Measurements from ENCODE around the gene ZNF619.
A peak's percentile ranks its signal among the peaks of the same experiment; 100 is the strongest.

The ZNF619 gene

GRCh38 chr3:40494698-40495097 lies 17.8 kb downstream of the ZNF619 start:
- Mint-ChIP-seq H3K9me3 (no peaks in the 10 kb centered on the region), H3K4me3 (no peak overlapping the region), H3K27ac (no peak overlapping the region), H3K36me3 (ENCODE audit: low read depth) (peaks cover 6% of the 10 kb centered on the region), H3K27me3 (no peaks in the 10 kb centered on the region), H3K4me1 (ENCODE audit: low read depth) (no peaks in the 10 kb centered on the region)
- intact Hi-C loops (cut with micrococcal nuclease): no loop called here

GRCh38 chr3:40497288-40497687 lies 20.4 kb downstream of the ZNF619 start:
- Mint-ChIP-seq H3K9me3 (no peaks in the 10 kb centered on the region), H3K4me3 (no peak overlapping the region), H3K36me3 (ENCODE audit: low read depth) (no peaks in the 10 kb centered on the region), H3K27me3 (no peaks in the 10 kb centered on the region), H3K4me1 (ENCODE audit: low read depth) (no peaks in the 10 kb centered on the region), H3K27ac (no peak overlapping the region)
- intact Hi-C loops (cut with micrococcal nuclease): no loop called here

- Mint-ChIP-seq H3K4me1 (ENCODE audit: low read depth) (no peaks in the 10 kb centered on the region), H3K4me3 (no peak overlapping the region), H3K27ac (no peak overlapping the region), H3K27me3 (no peaks in the 10 kb centered on the region), H3K9me3 (no peaks in the 10 kb centered on the region), H3K36me3 (ENCODE audit: low read depth) (no peaks in the 10 kb centered on the region)
- intact Hi-C loops (cut with micrococcal nuclease): no loop called here
Measured at GRCh38 chr3:40499952-40500351, 23.0 kb downstream of the ZNF619 start.

GRCh38 chr3:40502034-40502433 lies 25.1 kb downstream of the ZNF619 start:
- Mint-ChIP-seq H3K4me1 (ENCODE audit: low read depth) (peaks cover 12% of the 10 kb centered on the region), H3K27ac (no peak overlapping the region), H3K9me3 (no peaks in the 10 kb centered on the region), H3K4me3 (no peak overlapping the region), H3K36me3 (ENCODE audit: low read depth) (no peaks in the 10 kb centered on the region), H3K27me3 (peaks cover 11% of the 10 kb centered on the region)
- intact Hi-C loops (cut with micrococcal nuclease): no loop called here

- intact Hi-C loops (cut with micrococcal nuclease): loop anchor here (1.0 kb wide), 1 partner anchor 28 kb away; the partner anchor contains the start of gene ZNF619
- peaks cover 12% of the 10 kb centered on the region for H3K4me1 Mint-ChIP-seq (ENCODE audit: low read depth)
- H3K4me3 Mint-ChIP-seq: no peak overlapping the region
- no peaks in the 10 kb centered on the region for H3K36me3 Mint-ChIP-seq (ENCODE audit: low read depth)
- no peak overlapping the region for H3K27ac Mint-ChIP-seq
- peaks cover 11% of the 10 kb centered on the region for H3K27me3 Mint-ChIP-seq
- H3K9me3 Mint-ChIP-seq: no peaks in the 10 kb centered on the region
Measured at GRCh38 chr3:40504636-40505430, 27.9 kb downstream of the ZNF619 start.

DNA sequence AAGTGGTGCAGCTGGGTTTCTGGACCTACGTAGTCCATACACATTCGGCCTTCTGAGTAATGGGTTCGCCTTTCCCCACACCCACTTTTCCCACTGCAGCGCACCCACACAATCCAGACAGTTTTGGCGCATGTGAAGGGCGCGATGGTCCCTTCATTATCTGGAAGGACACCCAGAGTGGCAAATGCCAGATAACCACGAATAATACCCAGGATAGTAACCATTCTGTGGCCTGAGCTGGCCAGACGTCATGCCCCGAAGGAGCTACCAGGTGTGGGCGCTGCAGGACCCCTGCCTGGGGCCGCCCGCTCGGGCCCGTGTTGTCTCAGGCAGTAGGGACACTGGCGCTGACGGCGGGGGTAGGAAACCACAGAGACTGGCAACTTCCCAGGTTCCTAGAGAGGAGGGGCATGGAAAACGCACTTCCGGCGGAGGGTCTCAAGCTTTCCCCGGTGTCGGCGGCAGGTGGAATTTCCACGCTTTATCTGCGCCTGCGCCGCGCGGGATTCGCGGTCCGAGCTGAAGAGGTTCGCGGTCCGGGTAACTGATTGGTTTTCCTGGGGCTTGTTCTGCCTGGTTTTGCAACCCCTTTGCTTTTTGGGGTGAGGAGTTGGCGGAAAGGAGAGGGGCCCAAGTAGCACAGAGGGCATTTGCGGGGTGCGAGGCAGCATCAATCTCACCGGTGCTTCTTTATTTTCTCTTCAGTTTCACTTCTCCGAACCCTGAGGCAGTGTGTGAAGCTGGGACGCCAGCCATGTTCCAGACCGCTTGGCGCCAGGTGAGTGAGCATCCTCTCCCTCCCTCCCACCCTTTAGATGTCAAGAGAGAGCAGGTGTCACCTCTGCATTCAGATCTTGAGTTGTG lies 28.9 kb downstream of the ZNF619 start, which contains the start of gene ZNF620:
TSS of gene ZNF620 (plus strand) at position 441 of the 864 bp plus-strand sequence. CDS start at position 755, 314 bp downstream.
- Mint-ChIP-seq H3K9me3 (no peaks in the 10 kb centered on the region), H3K27me3 (peaks cover 11% of the 10 kb centered on the region), H3K27ac (peak within 1 kb of the TSS; percentile 75), H3K36me3 (ENCODE audit: low read depth) (no peaks in the 10 kb centered on the region), H3K4me3 (peak within 1 kb of the TSS; percentile 84), H3K4me1 (ENCODE audit: low read depth) (peaks cover 12% of the 10 kb centered on the region)
- intact Hi-C loops (cut with micrococcal nuclease): loop anchor here (1.0 kb wide), 1 partner anchor 29 kb away; the partner anchor contains the start of gene ZNF619

DNA sequence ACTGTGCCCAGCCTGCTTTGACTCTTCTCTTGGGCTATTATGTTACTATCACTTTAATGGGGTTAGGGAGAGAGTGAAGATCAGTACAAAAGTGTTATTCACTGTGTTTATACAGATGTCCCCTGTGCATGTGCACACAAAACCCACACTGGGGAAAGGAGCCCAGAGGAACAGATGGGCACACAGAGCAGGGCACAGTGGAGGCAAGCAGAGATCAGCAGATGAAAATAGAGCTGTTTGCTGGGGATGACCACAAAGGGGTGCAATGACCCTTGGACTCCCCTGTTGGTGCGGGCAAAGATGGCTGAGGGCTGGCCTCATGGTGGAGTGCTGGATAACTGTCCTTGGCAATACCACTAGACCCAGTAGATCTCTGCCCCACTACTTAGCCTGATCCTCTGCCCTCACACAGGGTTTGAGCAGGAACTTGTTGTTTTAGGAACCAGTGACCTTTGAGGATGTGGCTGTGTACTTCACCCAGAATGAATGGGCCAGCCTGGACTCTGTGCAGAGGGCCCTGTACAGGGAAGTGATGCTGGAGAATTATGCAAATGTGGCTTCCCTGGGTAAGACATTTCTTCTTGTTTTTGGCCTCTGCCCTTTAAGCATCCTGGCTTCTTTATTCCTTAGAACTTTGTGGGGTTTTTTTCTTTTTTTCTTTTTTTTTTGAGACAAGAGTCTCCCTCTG lies 34.3 kb downstream of the ZNF619 start:
- H3K9me3 Mint-ChIP-seq: no peaks in the 10 kb centered on the region
- peaks cover 6% of the 10 kb centered on the region for H3K4me1 Mint-ChIP-seq (ENCODE audit: low read depth)
- H3K4me3 Mint-ChIP-seq: no peak overlapping the region
- no peak overlapping the region for H3K27ac Mint-ChIP-seq
- intact Hi-C loops (cut with micrococcal nuclease): no loop called here
- H3K27me3 Mint-ChIP-seq: peaks cover 1% of the 10 kb centered on the region
- peaks cover 6% of the 10 kb centered on the region for H3K36me3 Mint-ChIP-seq (ENCODE audit: low read depth)

GRCh38 chr3:40516201-40516600 lies 39.3 kb downstream of the ZNF619 start:
- Mint-ChIP-seq H3K27me3 (no peaks in the 10 kb centered on the region), H3K4me1 (ENCODE audit: low read depth) (no peaks in the 10 kb centered on the region), H3K27ac (no peak overlapping the region)

GRCh38 chr3:40518067-40518466 lies 41.1 kb downstream of the ZNF619 start:
- Mint-ChIP-seq H3K4me1 (ENCODE audit: low read depth) (no peaks in the 10 kb centered on the region), H3K9me3 (no peaks in the 10 kb centered on the region), H3K27ac (no peak overlapping the region), H3K4me3 (no peak overlapping the region), H3K36me3 (ENCODE audit: low read depth) (peaks cover 6% of the 10 kb centered on the region), H3K27me3 (no peaks in the 10 kb centered on the region)
- intact Hi-C loops (cut with micrococcal nuclease): no loop called here

More at GRCh38 chr3:40516201-40516600, 39.3 kb downstream of the ZNF619 start:
- Mint-ChIP-seq H3K9me3 (no peaks in the 10 kb centered on the region), H3K36me3 (ENCODE audit: low read depth) (peaks cover 6% of the 10 kb centered on the region), H3K4me3 (no peak overlapping the region)
- intact Hi-C loops (cut with micrococcal nuclease): no loop called here

GRCh38 chr3:40518848-40519247 lies 41.9 kb downstream of the ZNF619 start:
- Mint-ChIP-seq H3K27me3 (no peaks in the 10 kb centered on the region), H3K36me3 (ENCODE audit: low read depth) (peaks cover 6% of the 10 kb centered on the region), H3K4me3 (no peak overlapping the region), H3K9me3 (no peaks in the 10 kb centered on the region), H3K27ac (no peak overlapping the region), H3K4me1 (ENCODE audit: low read depth) (no peaks in the 10 kb centered on the region)
- intact Hi-C loops (cut with micrococcal nuclease): no loop called here

GRCh38 chr3:40521254-40521653 lies 44.3 kb downstream of the ZNF619 start:
- H3K27ac Mint-ChIP-seq: no peak overlapping the region
- intact Hi-C loops (cut with micrococcal nuclease): loop anchor here (5.0 kb wide), 1 partner anchor 329 kb away; no protein-coding TSS in a partner anchor
- peaks cover 13% of the 10 kb centered on the region for H3K4me1 Mint-ChIP-seq (ENCODE audit: low read depth)
- H3K27me3 Mint-ChIP-seq: no peaks in the 10 kb centered on the region
- H3K36me3 Mint-ChIP-seq (ENCODE audit: low read depth): peaks cover 9% of the 10 kb centered on the region
- H3K4me3 Mint-ChIP-seq: no peak overlapping the region
- no peaks in the 10 kb centered on the region for H3K9me3 Mint-ChIP-seq

DNA sequence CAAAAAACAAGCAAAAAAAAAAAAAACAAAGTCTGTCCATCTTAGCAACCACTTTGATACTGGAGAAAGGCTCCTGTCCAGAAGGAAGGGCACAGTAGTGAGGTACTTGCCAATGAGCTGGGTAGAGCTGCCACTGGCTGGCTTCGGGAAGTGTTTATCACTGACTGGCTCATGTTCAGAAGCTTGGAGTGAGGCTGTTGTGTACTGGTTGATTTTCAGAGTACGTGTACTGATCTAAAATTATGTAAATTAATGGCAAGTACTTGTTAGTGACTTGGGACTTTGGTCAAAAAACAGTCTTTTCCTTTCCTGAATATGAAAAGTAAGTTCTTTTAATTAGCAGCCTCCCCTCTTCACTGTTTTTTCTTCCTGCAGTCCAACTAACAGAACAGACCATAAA lies 46.9 kb downstream of the ZNF619 start:
- no peaks in the 10 kb centered on the region for H3K9me3 Mint-ChIP-seq

DNA sequence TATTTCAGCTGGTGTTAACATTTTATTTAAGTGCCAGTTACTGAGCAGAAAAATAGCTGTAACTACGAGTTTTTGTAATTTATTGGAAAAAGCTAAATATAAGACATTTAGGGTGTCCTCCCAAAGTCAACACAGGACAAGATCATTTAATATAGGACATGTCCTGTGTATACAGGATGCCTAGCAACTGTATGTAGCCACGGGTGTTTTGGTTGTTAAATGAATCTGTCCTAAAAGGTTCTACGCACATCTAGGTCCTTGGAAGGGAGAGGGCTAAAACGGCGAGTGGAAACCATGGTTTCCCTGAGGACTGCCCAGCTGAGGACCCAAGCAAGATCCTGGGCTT lies 47.3 kb downstream of the ZNF619 start:
- Mint-ChIP-seq H3K9me3 (no peaks in the 10 kb centered on the region), H3K4me1 (ENCODE audit: low read depth) (peaks cover 27% of the 10 kb centered on the region), H3K27ac (peak overlapping the region; percentile 98), H3K27me3 (no peaks in the 10 kb centered on the region), H3K36me3 (ENCODE audit: low read depth) (peaks cover 35% of the 10 kb centered on the region), H3K4me3 (peak overlapping the region; percentile 88)
- intact Hi-C loops (cut with micrococcal nuclease): loop anchor here (1.0 to 5.0 kb wide), 4 partner anchors 47 to 332 kb away; partner anchors contain the start of genes RPL14 and ZNF619

More for the DNA sequence above, 46.9 kb downstream of the ZNF619 start:
- Mint-ChIP-seq H3K27me3 (no peaks in the 10 kb centered on the region), H3K4me1 (ENCODE audit: low read depth) (peaks cover 24% of the 10 kb centered on the region), H3K27ac (peak overlapping the region; percentile 98), H3K4me3 (no peak overlapping the region), H3K36me3 (ENCODE audit: low read depth) (peaks cover 30% of the 10 kb centered on the region)
- intact Hi-C loops (cut with micrococcal nuclease): loop anchor here (1.0 to 5.0 kb wide), 4 partner anchors 46 to 331 kb away; partner anchors contain the start of genes RPL14 and ZNF619

Data from dendritic cell treated with granulocyte-macrophage colony-stimulating factor and Interleukin-4, amounts not matched to agents 40 ng/mL and 50 ng/mL, for 4 days (primary cell).